K562 (cell line): Measurements from ENCODE around the gene GATAD2B. TPM values are rescaled to one million over a fixed set of nuclear protein-coding genes. Genes with fewer than 3 reads are reported as not detected.

Source experiments
- ARHGAP35 ChIP-seq: fragments of 450-650 bp; IDR thresholded peaks from 2 replicates; pipeline ENCODE4 v1.6.1; 2018; ENCODE audit not compliant: partially characterized antibody
- CHAMP1 ChIP-seq: fragments of 450-650 bp; IDR thresholded peaks from 2 replicates; pipeline ENCODE4 v1.6.1; 2016; ENCODE audit warnings: mild to moderate bottlenecking
- CUX1 ChIP-seq: fragments of 200-800 bp; sonication (Bioruptor generic); IDR thresholded peaks from 2 replicates; pipeline ENCODE4 v1.6.1; 2016; ENCODE audit warnings: missing genetic modification characterization, missing compliant biosample characterization
- E2F3 ChIP-seq: fragments of 250-450 bp; sonication (Bioruptor Pico); IDR thresholded peaks from 2 replicates; pipeline ENCODE4 v1.4.0; 2020; ENCODE audit warnings: mild to moderate bottlenecking
- EP400 ChIP-seq: fragments of 450-650 bp; IDR thresholded peaks from 2 replicates; pipeline ENCODE4 v1.6.1; 2017; ENCODE audit warnings: antibody characterized with exemption, mild to moderate bottlenecking, moderate library complexity
- FOXK2 ChIP-seq, 2 experiments: fragments of 450-650 bp; IDR thresholded peaks in 1 of 2; conservative IDR thresholded peaks in 1 of 2; 2 replicates each; pipeline ENCODE4 v1.6.1; 2016; ENCODE audit warnings: low read depth in 2 of 2, mild to moderate bottlenecking in 1 of 2
- GABPB2 ChIP-seq: fragments of 250-450 bp; sonication (Bioruptor Pico); conservative IDR thresholded peaks from 2 replicates; pipeline ENCODE4 v1.5.1; 2021; ENCODE audit warnings: mild to moderate bottlenecking
- HNRNPH1 ChIP-seq: fragments of 200-400 bp; formaldehyde crosslinking; optimal IDR thresholded peaks from 2 replicates; pipeline ENCODE3; 2017; ENCODE audit warnings: low read depth, mild to moderate bottlenecking, low read length, moderate library complexity
- L3MBTL2 ChIP-seq: fragments of 450-650 bp; IDR thresholded peaks from 2 replicates; pipeline ENCODE4 v1.6.1; 2016; ENCODE audit warnings: mild to moderate bottlenecking, moderate library complexity
- PPARD ChIP-seq: fragments of 250-450 bp; sonication (Bioruptor Pico); IDR thresholded peaks from 2 replicates; pipeline ENCODE4 v1.8.0; 2022; ENCODE audit warnings: inconsistent platforms, mild to moderate bottlenecking, moderate library complexity
- SAP30 ChIP-seq: fragments of 200-600 bp; sonication (generic); IDR thresholded peaks from 2 replicates; pipeline ENCODE4 v1.6.1; 2012; ENCODE audit warnings: borderline replicate concordance, low read depth, mild to moderate bottlenecking, moderate library complexity, low read length, control low read depth, inconsistent platforms; ENCODE audit not compliant: insufficient read depth, poor library complexity, severe bottlenecking
- SMARCE1 ChIP-seq: fragments of 450-650 bp; IDR thresholded peaks from 2 replicates; pipeline ENCODE4 v1.7.1; 2016; ENCODE audit warnings: mild to moderate bottlenecking
- SMC3 ChIP-seq: conservative IDR thresholded peaks from 2 replicates; pipeline ENCODE4 v1.6.1; 2011; ENCODE audit warnings: low read depth, low read length, improper control_type of control experiment; ENCODE audit not compliant: insufficient read depth
- SREBF2 ChIP-seq: sonication (generic); formaldehyde crosslinking; IDR thresholded peaks from 2 replicates; pipeline ENCODE4 v1.4.0; 2020; ENCODE audit warnings: mild to moderate bottlenecking, missing genetic modification reagents
- SRSF7 ChIP-seq: fragments of 200-400 bp; formaldehyde crosslinking; optimal IDR thresholded peaks from 2 replicates; pipeline ENCODE3; 2017; ENCODE audit warnings: mild to moderate bottlenecking, low read depth, low read length
- XRCC4 ChIP-seq: IDR thresholded peaks from one replicate; pipeline ENCODE4 v1.6.1; 2011; ENCODE audit not compliant: insufficient read depth, insufficient read length; ENCODE audit errors: extremely low read depth
- ZNF143 ChIP-seq: sonication (generic); formaldehyde crosslinking; IDR thresholded peaks from 2 replicates; pipeline ENCODE4 v1.9.0; 2022; ENCODE audit warnings: mild to moderate bottlenecking, missing genetic modification reagents
- ZNF384 ChIP-seq: IDR thresholded peaks from 2 replicates; pipeline ENCODE4 v1.6.1; 2012; ENCODE audit warnings: low read depth, low read length, improper control_type of control experiment
- ZNF511 ChIP-seq: sonication (generic); formaldehyde crosslinking; IDR thresholded peaks from 2 replicates; pipeline ENCODE4 v1.8.0; 2022; ENCODE audit warnings: mild to moderate bottlenecking, missing genetic modification reagents
- polyA plus RNA-seq, 8 experiments: library from polyadenylated mRNA; depleted of rRNA in 4 of 8; stranded (reverse) in 5 of 8; unstranded in 3 of 8; fragments of >200 nt; fragmentation: Nextera tagmentation in 2 of 8; fragmentation: Illumina TruSeq in 1 of 8; extraction: Ambion mirVana in 2 of 8; extraction: Trizol in 1 of 8; gene quantifications; 2 replicates each; pipeline versions ENCODE4 v1.2.1 to v1.2.3, GENCODE V29; 2011 to 2014; ENCODE audit warnings: inconsistent platforms in 1 of 8, missing spikeins in 1 of 8
- total RNA-seq, 7 experiments: library from RNA; depleted of rRNA in 6 of 7; stranded (reverse); fragments of >200 nt in 6 of 7; fragmentation: Illumina TruSeq in 2 of 7; extraction: Trizol in 2 of 7; gene quantifications; 2 replicates each; pipeline versions ENCODE4 v1.2.1 to v1.2.3, GENCODE V29; 2011 to 2021; ENCODE audit warnings: low replicate concordance in 1 of 7

The GATAD2B gene
- total and polyA plus RNA-seq, 9 of the 15 experiments (the other 6 are each of a cell fraction or from before 2014, with no cell fraction given) = 1.5 to 40.2 (median 4.9) TPM

GRCh38 chr1:153783233-153784190 lies 139.3 kb downstream of the GATAD2B start (continued):
- peak; percentile 91 for TF ChIP-seq EP400
- no peak for TF ChIP-seq PPARD
- TF ChIP-seq SREBF2 (CRISPR knock-in tag) = no peak
- TF ChIP-seq SMC3 = no peak
- TF ChIP-seq FOXK2 (conservative IDR thresholded peaks at IDR 0.05 in 1 of 2, IDR thresholded peaks at IDR 0.05 in 1 of 2; ENCODE audit: low read depth in 2 of 2) = 0 out of 4 replicates have a peak, but pooled peaks of 1 of the 2 experiments have one; percentile 46
- TF ChIP-seq GABPB2 = no peak
- TF ChIP-seq E2F3 = 0 out of 2 replicates have a peak, but pooled peaks have one; percentile 14
- no peak for TF ChIP-seq ARHGAP35
- peak; percentile 95 for TF ChIP-seq L3MBTL2
- no peak for TF ChIP-seq SMARCE1
- TF ChIP-seq SRSF7 = no peak
- TF ChIP-seq CHAMP1 = no peak
- TF ChIP-seq HNRNPH1 = no peak
- no peak for TF ChIP-seq XRCC4
- peak; percentile 43; the same call in 1 of the 2 replicates for TF ChIP-seq ZNF511 (CRISPR knock-in tag)
- 0 out of 2 replicates have a peak, but pooled peaks have one; percentile 12 for TF ChIP-seq CUX1 (CRISPR knock-in tag)
- TF ChIP-seq ZNF143 (CRISPR knock-in tag) = no peak
- TF ChIP-seq SAP30 = peak; percentile 48
- peak; percentile 10; the same call in 1 of the 2 replicates for TF ChIP-seq ZNF384
